GM19193 (cell line): ENCODE results near the gene DNAJC30.

Experiments used
- POLR2A ChIP-seq: IDR thresholded peaks from 4 replicates; pipeline ENCODE4 v1.6.1; 2011; ENCODE audit not compliant: insufficient read depth, insufficient read length; ENCODE audit errors: extremely low read depth

The DNAJC30 gene

GRCh38 chr7:73683056-73683787 lies at the start of gene DNAJC30, which contains the start of gene BUD23:
Gene DNAJC30 (minus strand): TSS chr7:73683453. CDS start chr7:73683423, 30 bp downstream.
Gene BUD23 (plus strand): TSS chr7:73683597. CDS start chr7:73683626, 29 bp downstream.
- peak; percentile 92 for TF ChIP-seq POLR2A

GRCh38 chr7:73732397-73732796 lies 49.1 kb upstream of the DNAJC30 start:
- no peak for TF ChIP-seq POLR2A

GRCh38 chr7:73730485-73730884 lies 47.2 kb upstream of the DNAJC30 start:
- no peak for TF ChIP-seq POLR2A

GRCh38 chr7:73728551-73728950 lies 45.3 kb upstream of the DNAJC30 start:
- no peak for TF ChIP-seq POLR2A

- no peak for TF ChIP-seq POLR2A
Measured at GRCh38 chr7:73727952-73728351, 44.7 kb upstream of the DNAJC30 start.

- TF ChIP-seq POLR2A = no peak
Measured at GRCh38 chr7:73726083-73726466, 42.8 kb upstream of the DNAJC30 start.

- no peak for TF ChIP-seq POLR2A
Measured at GRCh38 chr7:73723813-73724212, 40.6 kb upstream of the DNAJC30 start.

GRCh38 chr7:73722785-73723184 lies 39.5 kb upstream of the DNAJC30 start:
- no peak for TF ChIP-seq POLR2A

- TF ChIP-seq POLR2A = no peak
Measured at GRCh38 chr7:73721377-73721817, 38.1 kb upstream of the DNAJC30 start.

- TF ChIP-seq POLR2A = no peak
Measured at GRCh38 chr7:73719806-73720169, 36.5 kb upstream of the DNAJC30 start.

GRCh38 chr7:73718905-73719805 lies 35.9 kb upstream of the DNAJC30 start, which contains the start of gene STX1A:
Gene STX1A (minus strand): TSS chr7:73719669. CDS start chr7:73719631, 38 bp downstream.
- TF ChIP-seq POLR2A = peak; percentile 54

- no peak for TF ChIP-seq POLR2A
Measured at GRCh38 chr7:73718438-73718881, 35.2 kb upstream of the DNAJC30 start.

GRCh38 chr7:73717991-73718405 lies 34.7 kb upstream of the DNAJC30 start:
- no peak for TF ChIP-seq POLR2A

- TF ChIP-seq POLR2A = no peak
Measured at GRCh38 chr7:73717025-73717807, 34.0 kb upstream of the DNAJC30 start.

- TF ChIP-seq POLR2A = no peak
Measured at GRCh38 chr7:73716318-73716890, 33.2 kb upstream of the DNAJC30 start.

- no peak for TF ChIP-seq POLR2A
Measured at GRCh38 chr7:73715648-73716317, 32.5 kb upstream of the DNAJC30 start.
